ENCODE data around the gene GNA14.

- TF ChIP-seq ZNF274 (IDR thresholded peaks at IDR 0.05; ENCODE audit: low read depth, low read length) (no peak), YY1 (IDR thresholded peaks at IDR 0.05; ENCODE audit: insufficient read depth, insufficient read length) (no peak)
Observed at GRCh38 chr9:77569335-77569734, 78.8 kb downstream of the GNA14 start.
